T follicular helper cell (primary cell): ENCODE results near the gene PDE2A.

Source experiments
- DNase-seq: peaks from one replicate; pipeline ENCODE4 v3.0.0-alpha.2; 2020; ENCODE audit warnings: low read depth

PDE2A gene

DNA sequence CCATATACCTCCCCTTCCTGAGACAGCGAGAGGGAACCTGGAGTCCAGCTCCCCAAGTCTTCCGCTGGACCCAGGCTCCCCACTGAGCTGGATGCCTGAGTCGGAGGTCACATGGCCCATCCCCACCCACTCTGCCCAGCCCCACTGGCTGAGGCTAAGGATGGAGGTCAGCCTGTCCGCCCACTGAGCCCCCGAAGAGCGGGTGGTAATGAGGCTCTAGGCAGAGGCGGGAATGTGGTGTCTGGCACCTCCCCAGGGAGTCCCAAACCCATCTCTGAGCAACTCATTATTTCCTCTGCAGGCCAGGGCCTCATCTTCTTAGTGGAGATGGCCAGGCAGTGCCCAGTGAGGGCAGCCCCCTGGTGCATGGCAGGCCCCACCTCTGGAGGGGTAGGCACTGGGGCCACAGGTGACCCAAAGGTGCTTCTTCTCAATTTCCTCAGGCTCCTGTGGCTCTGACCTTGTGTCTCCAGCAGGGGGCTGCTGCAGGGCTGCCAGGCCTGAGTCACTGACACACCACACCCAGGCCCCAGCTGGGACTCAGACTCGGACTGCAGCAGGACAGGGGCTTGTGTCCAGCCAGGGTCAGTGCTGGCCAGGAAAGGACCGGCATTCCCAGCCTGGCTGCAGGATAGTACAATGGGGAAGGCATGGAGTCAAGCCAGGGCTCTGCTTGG is 10.2 kb upstream of the PDE2A start:
- peak; percentile 4 for DNase-seq

DNA sequence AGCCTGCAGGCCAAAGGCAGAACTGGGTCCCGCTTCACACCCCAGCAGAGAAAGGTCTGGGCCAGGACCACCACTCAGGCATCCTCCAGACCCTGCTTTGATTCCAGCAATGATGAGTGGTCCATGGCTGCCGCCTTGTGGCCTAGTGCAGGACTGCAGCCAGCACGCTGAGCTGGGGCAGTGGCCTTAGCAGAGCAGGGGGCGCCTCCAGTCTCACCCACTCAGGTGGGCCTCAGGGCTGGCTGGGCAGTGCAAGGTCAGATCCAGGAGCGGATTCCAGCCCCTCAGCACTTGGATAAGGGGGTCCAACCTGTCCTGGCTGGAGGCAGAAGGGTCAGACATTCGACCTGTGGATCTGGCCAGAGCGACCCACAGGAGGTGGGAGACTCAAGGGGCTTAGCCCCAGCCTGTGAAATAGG is 9.6 kb upstream of the PDE2A start:
- peak; percentile 46 for DNase-seq

DNA sequence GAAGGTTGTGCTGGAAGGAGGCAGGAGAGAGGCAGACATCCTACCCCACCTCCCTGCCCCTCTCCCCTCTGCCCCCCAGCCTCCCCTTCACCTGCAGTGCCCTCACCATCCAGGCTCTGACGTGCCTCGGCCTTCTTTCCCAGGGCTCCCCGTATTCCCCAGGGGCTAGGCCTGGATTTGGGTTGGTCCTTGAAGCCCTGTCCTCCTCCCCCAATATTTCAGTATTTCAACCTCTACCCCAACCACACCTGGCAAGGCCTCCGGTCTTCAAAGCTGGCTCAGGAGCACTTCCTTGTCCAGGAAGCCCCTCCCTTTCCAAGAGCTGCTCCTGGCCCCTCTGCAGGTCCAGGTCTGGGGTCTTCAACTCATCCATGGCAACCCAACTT is 8.6 kb upstream of the PDE2A start:
- DNase-seq: no peak

DNA sequence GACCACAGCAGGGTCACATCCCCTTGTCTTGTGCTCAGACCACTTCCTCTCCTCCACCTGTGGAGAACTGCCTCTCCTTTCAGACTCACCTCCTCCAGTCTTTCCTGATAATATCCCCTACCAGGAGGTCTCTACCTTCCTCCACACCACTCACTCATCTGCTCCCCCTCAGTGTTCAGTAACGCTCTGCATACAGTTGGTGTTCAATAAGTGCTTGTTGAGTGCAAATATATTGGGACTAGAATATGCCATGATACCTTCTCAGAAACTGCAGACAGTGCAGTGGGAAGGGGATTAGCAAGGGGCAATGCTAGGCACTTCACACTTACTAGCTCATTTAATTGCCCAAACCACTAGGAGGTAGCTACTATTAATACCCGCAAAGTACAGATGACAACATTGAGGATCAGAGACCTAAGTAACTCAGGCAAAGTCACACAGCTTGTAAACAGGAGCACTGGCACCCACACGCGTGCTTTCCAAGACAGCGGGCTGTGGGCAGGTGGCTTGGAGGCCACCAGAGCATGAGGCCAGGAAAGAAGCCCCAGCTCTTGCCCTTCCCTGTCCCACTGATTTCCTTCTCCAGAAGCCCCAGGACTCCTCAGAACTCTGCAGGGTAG is 8.1 kb upstream of the PDE2A start:
- no peak for DNase-seq

DNA sequence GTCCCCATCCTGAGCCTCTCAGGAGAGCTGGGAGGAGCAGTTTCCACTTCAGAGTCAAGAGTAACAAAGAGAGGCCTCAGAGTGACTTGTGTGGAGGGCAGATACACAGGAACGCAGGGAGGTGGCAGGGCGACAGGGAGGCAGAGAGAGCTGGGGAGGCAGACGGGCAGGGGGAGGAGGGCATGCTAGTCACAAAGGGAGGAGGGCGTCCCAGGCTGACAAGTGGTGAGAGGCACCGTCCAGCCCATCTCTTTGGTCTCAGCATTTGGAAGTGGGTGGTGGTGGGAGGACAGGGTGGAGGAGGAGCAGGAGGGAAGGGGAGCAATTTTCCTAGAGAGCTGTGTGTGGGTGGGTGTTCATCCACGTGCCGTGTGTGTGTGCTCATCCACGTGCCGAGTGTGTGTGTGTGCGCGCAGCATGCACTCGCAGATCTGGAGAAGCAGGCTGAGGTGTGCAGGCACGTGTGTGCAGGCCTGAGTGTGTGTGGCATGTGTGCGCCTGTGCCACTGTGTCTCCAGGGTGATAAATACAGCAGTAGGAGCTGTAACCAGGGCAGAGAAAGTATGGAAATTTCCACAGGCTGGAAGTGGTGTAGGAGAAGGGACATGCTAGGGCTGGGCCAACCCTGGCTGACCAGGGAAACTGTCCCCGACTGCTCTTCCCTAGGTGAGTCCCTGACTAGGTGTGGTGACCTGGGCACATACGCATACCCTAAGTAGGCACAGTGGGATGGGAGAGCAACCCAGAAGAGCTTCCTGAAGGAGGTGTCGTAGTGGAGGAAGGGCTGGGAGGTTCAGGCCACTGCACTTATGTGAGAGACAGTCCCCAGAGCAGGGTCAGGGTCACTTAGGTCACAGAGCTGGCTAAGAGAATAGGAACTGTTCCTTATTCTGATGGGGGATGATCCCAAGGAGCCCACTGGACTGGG is 7.3 kb upstream of the PDE2A start:
- no peak for DNase-seq

DNA sequence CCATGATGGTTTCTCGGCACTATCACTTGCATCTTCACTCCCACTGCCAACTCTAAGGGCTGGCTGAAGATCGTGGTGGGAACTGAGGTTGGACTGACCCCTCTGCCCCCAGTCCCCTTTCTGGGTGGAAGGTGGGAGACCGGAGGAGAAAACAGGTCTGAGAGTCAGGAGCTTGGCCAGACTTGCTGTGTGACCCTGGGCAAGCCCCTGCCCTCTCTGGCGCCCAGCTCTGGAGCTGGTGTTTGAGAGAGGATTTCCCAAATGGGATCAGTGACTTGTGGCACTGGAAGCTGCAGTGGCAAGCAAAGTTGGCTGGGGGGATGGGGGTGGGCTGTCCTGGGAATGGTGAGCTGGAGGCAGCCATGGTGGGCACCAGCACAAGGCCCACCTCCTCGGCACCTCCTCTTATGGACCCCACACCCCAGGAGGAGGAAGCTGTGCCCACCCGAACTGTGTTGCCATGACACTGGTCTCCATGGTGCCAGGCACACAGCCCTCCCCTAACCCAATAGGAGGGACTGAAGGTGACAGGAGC is 6.5 kb upstream of the PDE2A start:
- no peak for DNase-seq

DNA sequence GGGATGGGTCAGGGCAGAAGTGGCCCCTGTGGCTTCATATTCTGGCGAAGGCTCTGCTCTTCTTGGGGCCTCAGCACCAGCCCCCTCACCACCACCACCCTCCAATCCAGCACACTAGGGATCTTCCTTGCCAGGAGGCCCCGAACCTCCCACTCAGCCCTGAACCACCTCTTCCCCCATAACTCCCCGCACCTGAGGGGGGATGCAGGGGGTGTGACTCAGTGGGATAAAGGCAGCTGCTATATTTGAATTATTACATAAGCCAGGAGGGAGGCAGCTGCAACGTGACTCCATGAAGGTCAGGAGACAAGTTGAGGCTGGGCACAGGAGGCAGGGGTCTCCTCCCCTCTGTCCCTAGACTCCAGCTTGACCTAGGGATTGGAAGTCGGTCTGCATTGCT is 5.6 kb upstream of the PDE2A start:
- no peak for DNase-seq

DNA sequence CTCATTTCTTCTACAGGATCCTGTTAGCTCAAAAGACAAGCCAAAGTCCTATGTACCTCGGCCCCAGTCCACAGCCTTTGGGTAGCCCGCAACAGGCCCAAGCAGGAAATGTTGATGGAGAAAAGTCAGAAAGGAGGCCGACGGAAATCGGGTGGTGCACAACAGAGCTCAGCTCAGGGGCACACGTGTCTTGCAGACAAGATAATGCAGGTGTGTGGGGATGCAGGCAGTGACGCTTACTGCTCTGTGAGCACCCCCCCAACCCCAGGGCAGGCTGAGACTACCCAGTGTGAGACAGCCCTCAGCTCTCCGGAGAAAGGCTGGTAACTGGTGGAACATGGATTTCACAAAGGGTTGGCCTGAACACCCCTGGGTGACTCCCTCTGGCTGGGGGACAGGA is 4.3 kb upstream of the PDE2A start:
- DNase-seq: no peak

DNA sequence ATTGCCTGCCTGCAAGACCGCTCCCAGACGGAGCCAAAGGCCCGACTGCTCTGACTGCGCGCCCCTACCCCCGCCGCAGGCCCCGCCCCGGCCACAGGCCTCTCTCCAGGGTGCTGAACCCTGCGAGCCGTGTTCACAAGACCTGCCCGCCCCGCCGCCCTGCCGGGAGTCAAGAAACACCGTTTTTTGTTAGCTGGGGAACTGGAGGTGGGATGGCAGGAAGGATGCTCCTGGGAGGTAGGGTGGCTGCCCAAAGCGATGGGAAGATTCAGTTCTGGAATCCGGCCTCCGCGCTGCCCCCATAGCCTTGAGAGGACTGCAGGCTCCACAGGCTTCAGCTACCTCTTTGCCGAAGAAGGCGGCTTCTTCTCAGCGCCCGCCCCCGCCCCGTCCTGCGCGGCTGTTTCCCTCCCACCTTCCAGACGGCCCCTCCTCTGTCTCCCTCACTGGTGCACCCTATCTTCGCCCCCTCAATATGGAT is 2.7 kb upstream of the PDE2A start:
- DNase-seq: peak; percentile 50

DNA sequence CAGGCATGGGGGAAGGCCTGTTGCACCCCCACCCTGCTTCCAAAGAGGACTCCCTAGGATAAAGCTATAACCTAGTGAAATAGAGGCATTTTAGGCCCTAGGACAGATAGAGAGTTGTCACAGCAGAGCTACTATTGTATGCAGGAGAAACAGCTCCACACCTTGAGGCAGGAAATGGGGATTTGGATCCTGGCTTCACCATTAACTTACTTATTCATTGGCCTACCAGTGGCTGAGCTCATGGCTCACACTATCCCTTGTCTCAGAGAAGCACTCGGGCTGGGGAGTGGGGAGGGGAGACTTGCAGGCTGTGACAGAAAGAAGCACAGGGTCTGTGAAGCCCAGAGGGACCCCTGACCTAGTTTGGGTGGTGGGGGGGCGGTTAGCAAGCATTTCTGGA is 999 bp upstream of the PDE2A start:
- DNase-seq: no peak

DNA sequence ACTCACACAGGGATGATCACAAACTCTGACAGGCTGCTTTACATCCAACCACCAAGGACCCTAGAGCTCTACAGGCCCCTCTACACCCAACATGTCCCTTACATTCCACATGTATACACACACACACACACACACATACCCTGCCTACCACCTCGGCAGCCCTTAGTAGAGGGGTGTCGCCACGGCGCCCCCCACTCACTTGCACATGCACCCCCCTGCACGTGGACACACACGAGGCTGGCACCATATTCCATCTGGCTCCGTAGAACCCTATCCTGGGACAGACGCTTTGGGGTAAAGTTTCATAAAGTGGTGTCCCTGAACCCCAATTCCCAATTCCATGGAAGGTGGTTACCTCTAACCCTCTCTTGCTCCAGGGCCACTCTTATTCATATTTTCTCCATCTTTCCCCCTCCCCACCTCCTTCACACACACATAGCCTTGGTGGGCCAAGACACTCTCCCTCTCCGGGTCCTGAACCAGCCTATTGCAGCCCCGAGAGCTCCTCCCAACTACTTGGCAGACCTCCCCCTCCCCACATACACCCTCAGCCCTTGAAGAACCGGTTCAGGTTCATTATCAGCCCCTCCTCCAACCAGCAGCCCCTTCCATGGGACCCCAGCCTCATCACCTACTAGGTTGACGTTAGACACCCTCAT is 809 bp downstream of the PDE2A start:
- no peak for DNase-seq

DNA sequence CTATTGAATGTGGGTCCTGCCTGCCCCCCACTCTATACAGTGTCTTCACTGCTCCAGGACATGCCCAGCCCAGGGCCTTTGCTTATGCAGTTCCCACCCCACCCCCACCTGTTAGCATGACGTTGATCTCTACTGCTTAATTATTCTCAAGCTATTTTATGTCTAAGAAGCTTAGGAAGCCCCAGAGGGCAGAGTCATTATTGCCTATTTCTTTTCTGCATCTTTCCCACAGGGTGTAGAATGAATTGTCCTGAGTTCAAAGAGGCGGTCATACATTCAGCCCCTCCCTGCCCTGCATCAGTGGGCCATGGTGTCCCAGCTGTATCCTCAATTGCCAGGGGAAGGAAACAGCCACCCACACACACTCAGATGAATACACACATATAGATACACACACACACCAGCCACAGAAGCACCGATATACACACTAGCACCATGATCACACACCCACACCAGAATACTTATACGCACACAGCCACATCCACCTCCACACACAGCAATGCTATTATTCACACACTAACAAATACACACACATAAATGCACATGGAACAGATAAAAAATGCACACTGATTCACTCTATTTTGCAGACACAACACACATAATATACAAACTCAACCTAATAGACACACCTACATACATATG is 1.5 kb downstream of the PDE2A start:
- DNase-seq: no peak

DNA sequence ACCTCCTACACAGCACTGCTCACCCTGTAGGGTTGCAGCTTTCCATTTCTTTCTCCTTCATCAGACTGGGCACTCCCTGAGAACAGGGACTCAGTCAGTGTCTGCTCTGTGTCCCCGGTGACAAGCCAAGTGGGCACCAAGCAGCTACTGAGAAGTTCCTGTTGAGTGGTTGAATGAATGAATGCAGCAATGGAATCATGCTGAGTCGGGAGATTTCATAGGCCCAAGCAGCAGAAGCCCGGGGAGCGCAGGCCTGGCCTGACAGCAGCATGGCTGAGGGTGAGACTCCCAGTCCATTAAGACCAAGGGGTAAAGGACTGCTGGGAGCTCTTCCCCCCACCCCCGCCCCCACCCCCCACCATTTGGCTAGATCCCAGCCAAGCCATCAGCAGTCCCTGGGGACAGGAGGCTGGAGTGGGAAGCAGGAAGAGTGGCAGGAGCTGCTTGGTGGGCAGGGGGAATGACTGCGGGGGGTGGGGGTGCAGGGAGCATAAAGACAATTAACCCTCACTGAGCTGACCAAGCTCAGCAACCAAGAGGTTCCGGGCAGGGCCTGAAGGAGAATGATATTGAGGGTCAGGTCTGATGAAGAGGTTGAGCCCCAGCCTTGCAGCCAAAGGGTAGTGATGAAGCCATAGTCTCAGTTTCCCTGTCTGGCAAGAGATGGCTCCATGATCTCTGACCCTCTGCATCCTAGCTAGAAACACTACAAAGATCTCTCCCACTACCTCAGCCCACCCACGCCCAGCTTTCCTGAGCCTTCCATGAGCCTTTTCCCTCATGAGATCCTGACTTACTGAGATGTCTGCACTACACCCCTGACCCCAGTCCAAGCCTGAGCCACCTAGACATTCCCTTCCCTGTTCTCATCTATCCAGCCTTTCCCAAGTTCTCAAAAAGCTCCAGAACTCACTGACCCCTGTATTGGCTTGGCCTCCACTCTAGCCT is 2.8 kb downstream of the PDE2A start:
- no peak for DNase-seq

DNA sequence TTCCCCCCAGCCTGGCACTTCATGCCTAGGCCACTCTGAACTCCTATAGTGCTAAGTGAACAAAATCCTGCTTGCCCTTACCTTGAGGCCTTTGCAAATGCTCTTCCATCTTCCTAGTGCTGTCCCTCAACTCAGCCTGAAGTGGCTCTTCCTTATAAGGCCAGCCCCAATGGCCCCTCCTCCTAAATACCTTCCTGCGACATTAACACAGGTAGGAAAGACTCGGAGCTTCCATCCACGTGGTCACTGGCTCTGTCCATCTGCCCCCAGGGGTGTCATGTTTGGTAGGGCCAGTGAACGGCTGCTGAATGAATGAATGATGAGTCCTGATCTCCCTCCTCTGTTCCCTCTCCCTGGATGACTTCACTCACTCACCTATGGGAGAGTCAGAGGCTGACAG is 4.2 kb downstream of the PDE2A start:
- no peak for DNase-seq

DNA sequence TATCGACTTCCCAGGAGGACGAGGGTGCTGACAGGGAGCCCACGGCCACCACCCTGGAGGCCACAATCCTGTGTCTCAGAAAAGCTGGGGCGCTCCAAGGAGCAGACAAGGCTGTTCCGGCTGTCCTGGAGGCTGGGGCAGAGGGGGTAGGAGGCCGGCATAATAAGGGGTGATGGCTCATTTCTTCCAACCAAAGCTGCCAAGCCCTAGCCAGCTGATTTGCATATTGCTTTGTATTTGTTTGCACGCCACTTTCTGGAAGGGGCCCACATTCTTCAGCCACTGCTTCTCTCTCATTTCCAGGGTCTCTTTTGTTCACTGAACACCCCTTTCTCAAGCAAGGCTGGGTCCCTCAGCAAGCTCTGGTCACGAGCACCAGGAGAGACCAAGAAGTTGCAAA is 4.7 kb downstream of the PDE2A start:
- DNase-seq: no peak

DNA sequence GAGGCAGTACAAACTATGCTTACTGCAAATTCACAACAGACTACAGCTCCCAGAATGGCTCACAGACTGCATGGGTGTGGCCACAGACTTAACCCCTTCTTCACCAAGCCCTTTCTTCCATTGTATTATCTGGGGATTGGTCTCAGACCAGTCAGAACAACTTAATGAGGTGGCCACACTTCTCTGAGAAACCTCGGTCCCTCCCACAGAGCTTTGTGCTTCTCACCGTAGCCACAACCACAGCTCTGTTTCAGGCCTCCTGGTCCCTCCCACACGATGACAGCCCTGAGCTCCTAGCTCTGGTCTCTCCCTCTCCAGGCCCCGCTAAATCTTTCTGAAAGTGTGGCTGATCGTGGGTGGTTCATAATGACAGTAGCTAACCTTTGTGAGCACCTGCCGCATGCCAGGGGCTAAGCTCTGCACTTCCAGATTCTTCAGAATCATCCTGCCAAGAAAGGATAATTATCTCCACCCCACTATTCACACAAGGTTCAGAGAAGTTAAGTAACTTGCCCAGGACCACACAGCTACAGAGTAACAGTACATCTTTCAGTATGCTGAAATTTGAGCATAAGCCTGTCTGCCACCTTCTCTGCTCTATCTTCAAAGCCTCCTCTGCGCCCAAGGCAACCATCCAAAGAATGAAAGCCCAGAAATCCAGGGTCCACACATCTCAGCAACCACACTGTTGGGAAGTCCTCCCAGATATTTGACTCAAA is 5.4 kb downstream of the PDE2A start:
- DNase-seq: no peak

DNA sequence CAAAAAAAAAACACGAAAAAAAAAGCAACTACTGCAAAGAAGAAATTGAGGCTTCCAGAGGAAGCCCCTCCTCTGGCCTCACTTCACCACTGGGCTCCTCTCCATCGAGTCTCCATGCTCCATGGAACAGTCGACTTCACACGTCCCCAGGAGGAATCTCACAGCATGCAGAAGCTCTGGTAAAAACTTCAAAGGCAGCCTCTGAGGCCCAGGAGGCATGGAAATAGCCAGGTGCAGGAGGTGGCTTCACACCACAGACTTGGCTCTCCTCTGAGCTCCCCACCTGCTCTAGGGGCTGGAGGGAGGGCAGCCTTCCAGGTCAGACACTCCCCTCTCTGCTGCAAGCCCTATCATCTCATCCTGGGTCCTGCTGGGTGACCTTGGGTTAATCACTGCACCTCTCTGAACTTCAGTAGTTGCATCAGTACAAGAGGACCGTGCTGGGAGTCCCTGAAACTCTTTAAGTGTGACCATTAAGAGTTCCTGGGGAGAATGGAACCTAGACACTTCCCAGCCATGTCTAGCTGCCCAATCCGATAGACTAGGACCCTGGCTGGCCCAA is 8.2 kb downstream of the PDE2A start:
- DNase-seq: no peak

DNA sequence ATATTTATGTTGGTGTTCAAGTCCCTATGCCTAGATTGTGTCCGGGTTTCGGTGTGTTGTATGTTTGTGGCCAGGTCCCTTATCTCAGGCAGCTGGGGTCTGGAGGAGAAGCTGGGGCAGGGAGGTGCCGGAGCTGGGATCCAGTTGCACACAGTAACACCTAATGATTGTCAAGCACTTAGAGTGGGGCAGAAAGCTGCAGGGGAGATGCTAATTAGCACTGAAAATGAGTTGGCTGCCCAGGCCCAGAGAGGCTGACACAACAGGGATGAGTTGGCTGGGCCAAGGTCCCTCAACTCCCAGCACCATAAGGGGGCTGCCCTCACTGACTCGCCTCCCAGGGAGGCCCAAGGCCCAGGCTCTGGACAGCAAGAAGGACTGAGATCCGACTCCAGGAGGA is 12.2 kb downstream of the PDE2A start:
- no peak for DNase-seq

DNA sequence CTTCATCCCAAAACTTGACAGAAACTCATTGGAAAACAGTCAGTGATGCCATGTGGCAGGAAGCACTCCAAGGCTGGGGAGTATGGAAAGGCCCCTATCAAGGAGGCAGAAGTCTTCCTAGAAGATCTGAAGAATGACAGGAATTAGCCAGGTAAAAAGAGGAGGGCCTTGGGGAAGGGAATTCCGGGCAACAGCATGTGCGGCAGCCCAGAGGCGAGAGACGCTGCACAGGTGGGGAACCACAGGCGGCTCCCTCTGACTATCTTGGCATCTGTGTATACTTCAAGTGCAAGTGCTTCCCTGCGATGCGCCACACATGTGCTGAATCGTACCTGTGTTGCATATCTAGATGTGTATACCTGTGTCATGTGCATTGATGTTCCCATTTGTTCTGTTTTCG is 12.7 kb downstream of the PDE2A start:
- no peak for DNase-seq
